ENCODE results near the gene ERC1.

The ERC1 gene

DNA sequence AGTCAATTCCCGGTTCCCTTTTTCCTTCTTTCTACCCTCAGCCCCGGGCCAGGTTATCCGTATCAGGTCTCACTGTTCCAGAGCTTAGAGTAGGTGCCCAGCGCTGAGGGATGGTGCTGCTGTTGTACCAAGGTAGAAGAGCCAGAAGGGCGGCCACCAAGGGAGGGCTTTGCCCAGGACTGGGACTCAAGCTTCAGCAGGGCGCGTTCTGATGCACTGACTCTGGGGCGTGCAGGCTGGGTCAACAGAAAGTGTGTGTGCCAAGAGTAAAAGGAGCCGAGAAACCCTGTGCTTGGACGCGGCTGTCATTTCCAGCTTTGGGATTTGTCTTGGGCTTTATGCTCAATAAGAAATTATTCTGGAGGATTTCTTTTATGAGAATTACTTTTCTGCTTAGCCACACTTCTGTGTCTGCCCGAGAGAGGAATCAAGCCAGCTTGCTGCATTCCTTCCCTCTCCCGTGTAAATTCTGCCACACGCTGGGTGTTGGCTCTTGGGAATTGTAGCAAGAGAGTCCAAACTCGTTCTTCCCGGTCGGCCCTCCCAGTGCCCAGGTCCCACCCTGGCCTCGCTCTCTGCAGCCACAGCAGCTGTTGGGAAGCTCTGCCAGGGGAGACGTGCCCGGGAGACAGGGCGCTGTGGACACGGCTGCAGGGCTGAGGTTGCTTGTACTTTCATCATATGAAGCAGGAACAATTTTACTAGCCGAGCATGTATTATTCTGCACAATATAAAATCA, 505.3 kb downstream of the ERC1 start:
- no peaks in the 10 kb centered on the region for H3K4me1 ChIP-seq (ENCODE audit: insufficient read depth, low read length, severe bottlenecking)
- TF ChIP-seq, protein P1, sequence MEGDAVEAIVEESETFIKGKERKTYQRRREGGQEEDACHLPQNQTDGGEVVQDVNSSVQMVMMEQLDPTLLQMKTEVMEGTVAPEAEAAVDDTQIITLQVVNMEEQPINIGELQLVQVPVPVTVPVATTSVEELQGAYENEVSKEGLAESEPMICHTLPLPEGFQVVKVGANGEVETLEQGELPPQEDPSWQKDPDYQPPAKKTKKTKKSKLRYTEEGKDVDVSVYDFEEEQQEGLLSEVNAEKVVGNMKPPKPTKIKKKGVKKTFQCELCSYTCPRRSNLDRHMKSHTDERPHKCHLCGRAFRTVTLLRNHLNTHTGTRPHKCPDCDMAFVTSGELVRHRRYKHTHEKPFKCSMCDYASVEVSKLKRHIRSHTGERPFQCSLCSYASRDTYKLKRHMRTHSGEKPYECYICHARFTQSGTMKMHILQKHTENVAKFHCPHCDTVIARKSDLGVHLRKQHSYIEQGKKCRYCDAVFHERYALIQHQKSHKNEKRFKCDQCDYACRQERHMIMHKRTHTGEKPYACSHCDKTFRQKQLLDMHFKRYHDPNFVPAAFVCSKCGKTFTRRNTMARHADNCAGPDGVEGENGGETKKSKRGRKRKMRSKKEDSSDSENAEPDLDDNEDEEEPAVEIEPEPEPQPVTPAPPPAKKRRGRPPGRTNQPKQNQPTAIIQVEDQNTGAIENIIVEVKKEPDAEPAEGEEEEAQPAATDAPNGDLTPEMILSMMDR (IDR thresholded peaks at IDR 0.05; ENCODE audit: low read length), result no peak
- TF ChIP-seq EZH2 (IDR thresholded peaks at IDR 0.05; ENCODE audit: borderline replicate concordance, low read length), result no peak
- H3K36me3 ChIP-seq (ENCODE audit: insufficient read depth, low read length), result peaks cover 19% of the 10 kb centered on the region
- H2AFZ ChIP-seq (ENCODE audit: low read length), result no peak overlapping the region
- H3K4me2 ChIP-seq (ENCODE audit: low read length), result no peak overlapping the region
- H3K4me3 ChIP-seq (ENCODE audit: low read depth, low read length, poor library complexity, severe bottlenecking), result no peak overlapping the region
- no peak overlapping the region for H3K27ac ChIP-seq (ENCODE audit: low read depth, low read length, poor library complexity, severe bottlenecking)
- H4K20me1 ChIP-seq (ENCODE audit: insufficient read depth, low read length), result no peaks in the 10 kb centered on the region
- H3K9me2 ChIP-seq (ENCODE audit: low read depth, low read length), result no peaks in the 10 kb centered on the region
- H3K27me3 ChIP-seq (ENCODE audit: insufficient read depth, low read length), result no peaks in the 10 kb centered on the region; the same call in 1 of the 2 replicates
- H3K9ac ChIP-seq (ENCODE audit: low read length), result no peak overlapping the region
- H3F3A ChIP-seq (ENCODE audit: insufficient read depth, low read length), result no peaks in the 10 kb centered on the region
- H3K79me2 ChIP-seq (ENCODE audit: insufficient read depth, low read length), result no peaks in the 10 kb centered on the region
- no peaks in the 10 kb centered on the region for H3K9me3 ChIP-seq (ENCODE audit: low read length)

DNA sequence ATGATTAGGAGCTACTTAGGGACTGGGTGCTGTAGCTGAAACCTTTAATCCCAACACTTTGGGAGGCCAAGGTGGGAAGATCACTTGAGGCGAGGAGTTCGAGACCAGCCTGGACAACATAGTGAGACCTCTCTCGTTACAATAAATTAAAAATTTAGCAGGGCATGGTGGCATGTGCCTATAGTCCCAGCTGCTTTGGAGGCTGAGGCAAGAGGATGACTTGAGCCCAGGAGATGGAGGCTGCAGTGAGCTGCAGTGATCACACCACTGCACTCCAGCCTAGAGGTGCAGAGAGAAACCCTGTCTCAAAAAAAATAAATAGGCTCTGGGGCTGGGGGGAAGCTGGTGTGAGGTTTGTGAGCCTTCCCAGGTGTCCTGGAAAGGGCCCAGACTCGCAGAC, 506.1 kb downstream of the ERC1 start:
- Histone ChIP-seq H3K4me3 (ENCODE audit: low read depth, low read length, poor library complexity, severe bottlenecking) (no peak overlapping the region), H4K20me1 (ENCODE audit: insufficient read depth, low read length) (no peaks in the 10 kb centered on the region), H3K9ac (ENCODE audit: low read length) (no peak overlapping the region), H3K27me3 (ENCODE audit: insufficient read depth, low read length) (no peaks in the 10 kb centered on the region; the same call in 1 of the 2 replicates), H3K9me3 (ENCODE audit: low read length) (no peaks in the 10 kb centered on the region), H3K4me2 (ENCODE audit: low read length) (no peak overlapping the region), H3K9me2 (ENCODE audit: low read depth, low read length) (no peaks in the 10 kb centered on the region), H3K4me1 (ENCODE audit: insufficient read depth, low read length, severe bottlenecking) (no peaks in the 10 kb centered on the region), H3K36me3 (ENCODE audit: insufficient read depth, low read length) (peaks cover 15% of the 10 kb centered on the region), H2AFZ (ENCODE audit: low read length) (no peak overlapping the region), H3K27ac (ENCODE audit: low read depth, low read length, poor library complexity, severe bottlenecking) (no peak overlapping the region), H3K79me2 (ENCODE audit: insufficient read depth, low read length) (no peaks in the 10 kb centered on the region), H3F3A (ENCODE audit: insufficient read depth, low read length) (no peaks in the 10 kb centered on the region)
- TF ChIP-seq, protein P1 (IDR thresholded peaks at IDR 0.05; ENCODE audit: low read length), result no peak
- no peak for TF ChIP-seq EZH2 (IDR thresholded peaks at IDR 0.05; ENCODE audit: borderline replicate concordance, low read length)

DNA sequence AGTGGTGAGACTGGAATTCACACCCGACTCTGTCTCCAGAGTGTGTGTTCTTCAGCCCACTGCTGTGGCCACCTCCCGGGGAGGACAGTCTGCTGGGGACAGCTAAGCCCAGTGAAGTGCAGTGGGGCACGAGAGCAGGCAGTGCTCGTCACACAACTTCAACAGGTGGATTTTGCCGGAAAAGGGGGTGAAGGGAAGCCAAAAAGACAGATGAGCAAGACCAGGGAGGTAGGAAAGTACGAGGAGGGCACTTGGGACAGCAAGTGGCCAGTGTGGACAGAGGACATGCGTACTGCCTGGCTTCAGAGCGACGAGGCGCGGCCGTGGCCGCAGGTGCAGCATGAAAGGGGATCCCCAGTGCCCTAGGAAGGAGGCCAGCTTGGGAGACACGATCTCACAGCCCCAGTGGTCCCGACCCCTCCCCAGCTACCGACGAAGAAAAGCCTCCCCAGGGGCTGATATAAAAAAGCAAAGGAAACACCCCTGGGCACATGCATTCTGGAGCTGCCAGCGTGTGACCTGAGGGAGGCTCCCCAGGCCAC, 507.2 kb downstream of the ERC1 start:
- Histone ChIP-seq H3K79me2 (ENCODE audit: insufficient read depth, low read length) (no peaks in the 10 kb centered on the region), H3K9me2 (ENCODE audit: low read depth, low read length) (no peaks in the 10 kb centered on the region), H3K27ac (ENCODE audit: low read depth, low read length, poor library complexity, severe bottlenecking) (no peak overlapping the region), H3K36me3 (ENCODE audit: insufficient read depth, low read length) (peaks cover 7% of the 10 kb centered on the region; the same call in 1 of the 2 replicates), H3K9me3 (ENCODE audit: low read length) (no peaks in the 10 kb centered on the region), H3K9ac (ENCODE audit: low read length) (no peak overlapping the region), H2AFZ (ENCODE audit: low read length) (no peak overlapping the region), H3K4me2 (ENCODE audit: low read length) (no peak overlapping the region), H3F3A (ENCODE audit: insufficient read depth, low read length) (no peaks in the 10 kb centered on the region), H3K4me1 (ENCODE audit: insufficient read depth, low read length, severe bottlenecking) (no peaks in the 10 kb centered on the region), H4K20me1 (ENCODE audit: insufficient read depth, low read length) (no peaks in the 10 kb centered on the region), H3K4me3 (ENCODE audit: low read depth, low read length, poor library complexity, severe bottlenecking) (no peak overlapping the region), H3K27me3 (ENCODE audit: insufficient read depth, low read length) (no peaks in the 10 kb centered on the region; the same call in 1 of the 2 replicates)
- no peak for TF ChIP-seq EZH2 (IDR thresholded peaks at IDR 0.05; ENCODE audit: borderline replicate concordance, low read length)
- TF ChIP-seq, protein P1 (IDR thresholded peaks at IDR 0.05; ENCODE audit: low read length), result no peak

Measured in OCI-LY1 (cell line).